ENCODE measurements around the gene TEAD1.

Gene TEAD1

DNA sequence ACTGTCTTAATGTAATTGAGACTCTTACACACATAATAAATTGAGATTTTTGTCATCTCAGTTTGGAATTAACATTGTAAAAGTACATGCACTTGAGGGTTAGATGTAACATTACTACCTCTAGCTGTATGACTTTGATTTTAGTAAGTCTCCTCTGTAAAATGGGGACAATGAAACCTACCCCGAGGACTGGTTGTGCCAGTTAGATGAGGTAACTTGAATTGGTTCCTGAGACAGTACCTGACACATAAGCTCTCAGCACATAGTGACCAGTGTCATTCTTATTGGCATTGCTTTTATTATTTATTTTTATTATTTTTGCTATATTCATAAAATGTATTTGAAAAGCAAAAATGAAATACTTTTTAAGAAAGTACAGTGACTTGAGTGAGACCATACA, 114.8 kb downstream of the TEAD1 start:
- DNase-seq (ENCODE audit: low read depth), result no peak

DNA sequence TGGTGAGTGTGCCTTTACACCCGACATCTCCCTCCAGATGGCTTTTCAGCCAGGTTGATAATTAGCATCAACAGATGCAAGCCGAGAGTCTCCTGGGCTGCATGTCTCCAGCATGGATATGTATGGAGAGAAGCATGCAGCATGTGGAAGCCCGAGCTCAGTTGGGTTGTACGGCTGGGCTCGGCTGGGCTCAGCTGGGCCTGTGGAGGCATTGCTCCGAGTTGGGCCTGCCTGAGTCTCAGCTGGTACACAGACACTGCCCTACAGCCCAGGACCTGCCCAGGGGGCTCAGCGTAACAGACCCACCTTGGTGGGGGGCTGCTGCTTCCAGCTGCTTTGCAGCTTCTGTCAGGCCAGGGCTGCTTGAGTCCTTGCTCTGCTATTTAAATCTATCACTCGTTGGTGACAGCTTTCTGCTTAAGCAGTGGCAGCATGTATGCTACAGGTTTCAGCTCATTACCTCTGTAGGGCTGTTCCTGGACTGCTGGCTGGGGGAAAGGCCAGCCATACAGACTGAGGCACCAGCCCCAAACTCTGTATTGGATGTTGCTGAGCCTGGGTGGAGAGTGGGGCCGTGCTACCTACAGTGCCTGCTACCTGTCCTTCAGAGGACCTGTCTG, 115.5 kb downstream of the TEAD1 start:
- DNase-seq (ENCODE audit: low read depth), result no peak

DNA sequence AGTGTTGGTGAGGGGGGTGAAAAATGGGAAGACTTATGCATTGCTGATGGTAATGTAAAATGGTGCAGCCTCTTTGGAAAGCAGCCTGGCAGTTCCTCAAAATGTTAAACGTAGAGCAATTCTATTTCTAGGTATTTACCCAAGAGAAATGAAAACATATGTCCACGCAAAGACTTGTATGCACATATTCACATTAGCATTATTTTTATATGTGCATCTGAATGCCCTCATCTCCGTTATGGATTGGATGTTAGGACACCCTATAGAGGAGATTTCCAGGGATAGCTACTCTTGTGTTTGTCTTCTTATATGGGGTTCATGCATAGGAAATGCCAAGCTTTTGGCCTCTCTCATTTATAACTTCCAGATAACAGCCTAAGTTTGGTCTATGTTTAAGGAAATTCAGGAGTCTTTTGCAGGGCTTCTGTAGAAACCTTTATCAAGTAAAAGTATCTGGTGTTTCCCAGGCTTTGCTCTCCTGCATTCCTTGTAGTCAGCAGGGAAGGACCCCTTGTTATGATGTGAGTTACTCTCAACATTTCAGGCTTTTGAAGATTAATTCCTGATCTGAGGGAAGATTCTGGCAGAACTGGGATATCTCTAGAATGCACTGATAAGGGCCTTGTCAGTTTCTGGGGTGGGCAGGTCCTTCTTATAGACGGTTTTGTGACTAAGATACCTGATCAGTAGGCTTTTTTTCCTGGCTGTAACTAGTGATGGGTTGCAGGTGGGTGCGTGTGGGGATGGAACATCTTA, 116.8 kb downstream of the TEAD1 start:
- DNase-seq (ENCODE audit: low read depth), result no peak

DNA sequence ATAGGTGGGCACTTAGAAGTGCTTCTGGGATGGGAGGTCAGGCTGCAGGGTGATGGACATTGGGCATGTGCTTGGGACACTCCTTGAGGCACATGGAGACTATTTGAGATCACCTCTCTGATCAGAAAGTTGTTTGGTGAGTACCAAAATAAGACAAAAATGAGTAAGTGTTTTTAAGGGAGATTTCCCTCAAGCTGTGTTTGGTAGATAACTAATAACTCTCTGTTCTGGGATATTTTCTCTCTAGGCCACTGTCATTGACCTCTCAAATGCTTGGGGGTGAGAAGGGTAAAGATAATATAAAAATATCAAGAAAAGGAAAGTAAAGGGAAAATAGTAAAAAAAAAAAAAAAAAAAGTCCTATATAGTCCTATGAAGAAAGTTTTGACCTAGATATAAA, 117.8 kb downstream of the TEAD1 start:
- no peak for DNase-seq (ENCODE audit: low read depth)

DNA sequence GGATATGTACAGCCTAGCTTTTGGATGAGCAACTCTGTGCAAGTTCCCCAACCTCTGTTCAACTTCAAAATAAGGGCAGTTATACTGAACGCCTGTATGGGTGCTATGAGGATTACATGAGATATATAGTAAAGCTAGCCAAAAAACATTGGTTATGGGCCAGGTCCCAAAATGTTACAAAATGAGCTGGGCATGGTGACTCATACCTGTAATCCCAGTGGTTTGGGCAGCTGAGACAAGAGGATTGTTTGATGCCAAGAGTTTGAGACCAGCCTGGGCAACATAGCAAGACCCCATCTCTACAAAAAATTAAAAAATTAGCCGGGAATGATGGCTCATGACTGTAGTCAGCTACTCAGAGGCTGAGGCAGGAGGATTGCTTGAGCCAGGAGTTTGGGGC, 118.4 kb downstream of the TEAD1 start:
- no peak for DNase-seq (ENCODE audit: low read depth)

DNA sequence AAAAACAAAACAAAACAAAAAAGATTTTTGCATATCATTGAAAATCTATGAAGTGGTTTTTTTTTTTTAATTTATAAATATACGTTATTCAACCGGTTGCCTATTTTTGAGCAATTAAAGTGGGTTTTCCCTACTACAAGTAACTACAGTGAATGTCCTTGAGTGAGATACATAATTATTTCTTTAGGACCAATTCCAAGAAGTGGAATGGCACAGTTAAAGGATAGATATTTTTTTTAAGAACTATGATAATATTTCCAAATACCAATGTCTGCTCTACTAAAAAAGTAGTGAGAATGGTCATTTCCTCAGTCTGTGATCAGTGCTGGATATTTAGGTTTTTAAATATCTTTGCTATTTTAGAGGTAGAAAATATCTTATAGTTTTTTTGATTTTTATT, 118.8 kb downstream of the TEAD1 start:
- no peak for DNase-seq (ENCODE audit: low read depth)

DNA sequence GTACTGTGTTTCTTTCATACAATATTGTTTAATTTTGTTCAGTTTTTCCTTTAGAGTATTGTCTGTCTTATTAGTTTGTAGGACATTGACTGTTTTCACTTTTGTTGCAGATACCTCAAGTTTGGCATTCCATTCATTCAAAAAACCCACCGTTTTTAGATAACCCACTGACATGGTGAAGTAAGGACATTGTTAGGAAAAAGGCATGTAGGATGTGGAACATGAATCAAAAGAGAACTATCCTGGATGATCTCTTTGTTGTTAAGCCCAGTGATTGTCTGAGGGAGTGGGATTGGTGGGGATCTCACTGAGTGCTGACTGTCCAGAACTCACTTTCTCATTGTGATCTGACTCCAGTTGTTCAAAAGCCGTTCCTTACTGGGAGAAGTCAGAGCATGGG, 119.3 kb downstream of the TEAD1 start:
- no peak for DNase-seq (ENCODE audit: low read depth)

DNA sequence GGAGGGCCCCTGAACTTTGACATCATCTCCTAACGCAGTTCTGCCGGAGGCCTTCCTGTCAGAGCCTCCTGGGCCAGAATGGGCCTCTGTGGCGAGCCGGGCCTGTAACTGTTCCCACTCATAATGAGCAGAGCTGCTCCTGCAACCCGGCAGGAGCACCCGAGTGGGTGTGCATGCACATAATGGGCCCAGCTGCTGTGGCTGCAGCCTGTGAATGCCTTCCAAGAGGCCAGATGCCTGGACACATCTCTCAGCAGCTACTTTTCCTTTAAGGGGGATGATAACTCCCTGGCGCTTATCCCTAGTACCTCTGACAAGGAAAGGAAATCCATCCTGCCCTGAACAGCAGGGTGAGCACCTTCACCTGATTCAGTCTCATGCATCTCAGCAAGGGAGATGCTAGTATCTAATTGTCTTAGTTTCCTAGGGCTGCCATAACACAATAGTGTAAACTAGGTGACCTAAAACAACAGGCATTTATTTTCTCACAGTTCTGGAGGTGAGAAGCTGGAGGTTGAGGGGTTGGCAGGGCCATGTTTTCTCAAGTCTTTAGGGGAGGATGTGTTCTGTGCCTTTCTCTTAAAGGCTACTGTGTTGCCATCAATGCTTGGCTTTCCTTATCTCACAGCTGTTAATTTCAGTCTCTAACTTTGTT, 120.5 kb downstream of the TEAD1 start:
- no peak for DNase-seq (ENCODE audit: low read depth)

DNA sequence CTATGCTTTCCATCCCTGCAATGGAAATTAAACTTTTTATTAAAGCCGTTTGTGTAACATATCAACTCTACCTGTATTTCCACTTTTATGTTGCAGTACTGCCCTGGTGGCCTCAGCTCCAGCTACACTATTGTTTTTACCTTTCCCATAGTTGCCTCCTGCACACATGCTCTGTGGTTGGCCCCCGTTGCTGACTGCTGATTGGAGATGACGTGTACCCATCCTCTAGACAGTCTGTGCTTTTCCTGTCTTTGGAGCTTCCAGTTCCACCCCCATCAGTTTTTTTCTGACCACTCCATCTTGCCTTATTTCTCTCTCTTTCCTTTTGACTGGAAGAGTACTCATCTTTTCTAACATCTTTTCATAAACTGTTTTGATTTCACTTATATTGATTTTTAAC, 123.8 kb downstream of the TEAD1 start:
- DNase-seq (ENCODE audit: low read depth), result no peak

DNA sequence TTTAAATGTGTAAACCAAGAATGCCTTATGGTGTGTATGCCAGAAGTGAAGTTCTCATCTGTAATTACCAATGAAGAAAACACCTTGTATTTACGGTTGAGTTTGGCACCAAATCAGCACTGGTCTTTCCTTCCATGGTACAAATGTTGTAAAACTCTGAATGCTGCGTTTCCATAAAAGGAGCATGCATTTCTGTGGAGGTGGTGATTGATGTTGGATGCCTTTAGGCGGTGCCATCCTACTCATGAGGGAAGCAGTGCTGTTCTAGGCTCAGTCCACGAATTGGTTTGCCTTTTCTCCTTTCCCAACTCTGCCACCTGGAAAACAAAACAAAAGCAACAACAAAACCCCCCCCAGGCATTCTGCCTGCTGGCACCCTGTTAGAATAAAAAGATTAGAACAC, 124.4 kb downstream of the TEAD1 start:
- DNase-seq (ENCODE audit: low read depth), result no peak

DNA sequence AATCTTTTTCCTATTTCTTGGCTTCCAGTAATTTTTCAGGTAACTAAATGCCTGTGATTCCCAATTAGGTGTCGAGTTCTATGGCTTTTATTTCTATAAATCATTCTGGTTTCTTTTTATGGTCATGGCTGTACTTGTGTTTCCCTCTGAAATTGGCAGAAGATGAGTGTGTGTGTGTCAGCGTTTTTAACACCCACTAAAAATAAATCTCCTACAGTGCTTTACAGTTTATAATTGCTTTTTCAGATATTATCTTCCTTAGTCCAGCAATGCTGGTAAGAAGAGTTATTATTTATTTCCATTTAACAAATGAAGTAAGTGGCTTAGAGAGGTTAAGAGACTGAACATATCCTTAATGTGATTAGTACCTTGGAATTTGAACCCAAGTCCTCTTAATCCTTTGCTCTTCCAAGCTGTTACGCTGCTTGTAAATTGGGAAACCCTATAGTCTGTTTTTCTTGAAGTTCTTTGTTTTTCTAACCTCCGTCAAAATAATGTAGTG, 125.2 kb downstream of the TEAD1 start:
- DNase-seq (ENCODE audit: low read depth), result no peak

DNA sequence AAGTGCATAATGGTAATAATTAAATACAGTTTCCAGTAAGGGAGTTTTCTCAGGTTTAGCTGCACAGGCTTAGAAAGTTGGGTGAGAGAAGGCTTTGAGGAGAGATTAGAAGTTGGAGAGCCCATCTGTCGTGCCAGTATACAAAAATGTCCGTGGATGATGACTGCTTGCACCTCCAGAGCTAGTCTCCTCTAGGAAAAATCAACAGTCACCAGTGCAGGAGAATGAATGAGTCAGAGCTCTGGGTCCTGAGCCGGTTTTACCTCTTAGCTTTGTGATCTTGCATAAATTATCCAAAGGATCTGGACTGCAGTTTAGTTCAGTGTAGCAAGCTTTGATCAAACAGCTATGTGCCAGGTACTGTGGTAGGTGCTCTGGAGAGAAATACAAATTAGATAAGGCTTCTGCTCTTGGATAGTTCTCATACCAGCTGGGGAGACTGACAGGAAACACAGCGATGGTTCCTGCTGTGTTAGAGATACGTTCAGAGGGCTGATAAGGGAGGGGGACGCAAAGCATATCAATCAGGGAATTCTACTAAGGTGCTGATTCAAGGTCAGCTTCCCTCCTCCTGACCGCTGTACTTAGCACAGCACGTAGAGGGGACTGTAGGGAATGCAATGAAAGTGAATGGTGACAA, 125.9 kb downstream of the TEAD1 start:
- DNase-seq (ENCODE audit: low read depth), result no peak

DNA sequence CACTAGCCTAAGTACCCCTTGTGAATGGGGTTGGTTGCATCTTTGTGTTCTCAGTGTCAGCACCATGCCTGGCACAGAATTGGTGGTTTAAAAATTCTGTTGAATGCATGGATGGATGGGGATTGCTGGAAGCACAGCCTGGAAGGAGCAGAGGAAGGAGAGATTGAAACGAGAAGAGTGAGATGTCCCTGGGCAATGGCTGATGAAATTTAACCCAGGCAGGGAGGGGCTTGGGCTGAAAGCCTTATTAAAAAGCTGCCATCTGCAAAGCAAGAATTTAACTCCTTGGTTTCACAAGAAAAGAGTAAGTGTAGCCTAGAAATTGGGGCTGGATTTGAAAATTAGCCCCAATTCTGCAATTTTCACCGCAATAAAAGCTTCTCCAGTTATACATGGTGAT, 126.7 kb downstream of the TEAD1 start:
- DNase-seq (ENCODE audit: low read depth), result no peak

DNA sequence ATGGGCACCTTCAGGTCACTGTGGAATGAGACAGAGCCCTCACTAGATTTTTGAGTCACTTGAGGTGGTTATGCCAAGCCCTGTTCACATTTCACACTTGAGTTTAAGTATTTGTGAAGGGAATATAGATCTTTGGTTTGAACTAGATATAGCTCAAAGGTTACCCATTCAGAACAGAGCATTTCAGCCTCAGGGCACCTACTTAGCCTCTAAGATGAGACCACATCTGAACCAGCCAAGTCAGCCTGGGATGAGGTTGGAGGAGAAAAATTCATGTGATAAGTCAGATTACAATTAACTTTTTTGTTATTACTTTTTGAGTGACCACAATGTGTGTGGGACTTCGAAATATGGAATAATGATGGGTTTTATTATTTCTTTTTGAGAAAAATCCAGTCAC, 127.8 kb downstream of the TEAD1 start:
- no peak for DNase-seq (ENCODE audit: low read depth)

DNA sequence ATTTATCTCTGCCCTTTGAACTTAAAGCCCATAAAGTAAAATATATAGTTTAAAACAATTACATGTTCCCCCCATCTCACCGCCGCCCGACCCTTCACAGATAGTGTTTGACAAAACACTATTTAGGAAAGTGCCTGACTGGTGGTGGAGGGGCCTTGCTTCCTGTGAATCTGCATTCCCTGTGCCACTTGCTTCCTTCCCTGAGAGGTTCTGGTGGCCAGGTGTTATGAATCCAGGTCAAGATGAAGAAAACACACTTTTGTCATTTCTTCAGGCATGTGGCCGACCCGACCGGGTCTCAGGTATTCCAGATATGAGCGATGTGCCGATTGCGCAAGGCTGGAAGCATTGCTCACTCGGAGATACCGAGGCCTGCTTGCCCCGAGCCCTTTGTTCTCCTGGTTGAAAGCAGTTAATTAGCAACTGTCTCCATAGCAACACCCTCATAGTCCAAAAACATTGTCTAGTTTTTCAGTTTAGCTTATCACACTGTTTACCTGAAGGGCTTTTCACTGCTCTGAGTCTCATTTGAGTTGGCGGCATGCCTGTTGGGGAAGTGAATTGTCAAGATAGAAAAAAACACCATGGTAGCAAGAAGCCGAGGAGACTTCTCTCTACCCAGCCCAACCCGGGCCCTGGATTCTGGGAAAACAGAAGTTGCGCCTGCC, 128.3 kb downstream of the TEAD1 start:
- no peak for DNase-seq (ENCODE audit: low read depth)

DNA sequence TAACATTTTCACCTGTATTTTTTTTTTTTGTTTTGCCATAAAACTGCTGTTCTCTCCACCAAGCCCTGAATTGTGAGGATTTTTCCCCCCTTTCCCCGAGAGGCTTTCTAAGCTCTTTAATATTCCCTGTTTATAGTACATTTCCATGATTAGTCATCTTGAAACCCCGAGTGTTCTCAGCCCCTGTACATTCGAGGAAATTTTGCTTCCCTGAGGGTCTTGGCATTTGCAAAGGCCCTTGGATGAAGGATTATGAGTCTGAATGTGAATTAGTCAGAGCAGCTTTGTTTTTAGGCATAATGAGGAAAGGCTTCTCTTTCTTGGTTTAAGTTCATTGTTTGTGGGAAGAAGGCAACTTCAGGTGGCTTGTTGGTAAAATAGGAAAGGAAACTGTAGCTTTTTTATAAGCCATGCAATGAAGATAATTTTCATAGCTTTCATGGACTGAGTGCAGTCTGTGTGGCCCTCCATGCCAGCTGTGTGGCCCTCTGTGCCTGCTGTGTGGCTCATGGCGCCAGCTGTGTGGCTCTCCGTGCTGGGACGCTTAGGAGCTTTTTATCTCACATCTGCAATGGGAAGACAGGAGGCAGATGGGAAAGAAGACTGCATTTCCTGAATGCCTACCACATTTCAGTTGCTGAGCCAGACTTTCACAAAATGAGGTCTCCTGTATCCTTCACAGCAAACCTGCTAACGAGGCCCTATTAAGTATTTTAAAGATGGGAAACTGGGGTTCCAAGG, 129.0 kb downstream of the TEAD1 start:
- DNase-seq (ENCODE audit: low read depth), result no peak

DNA sequence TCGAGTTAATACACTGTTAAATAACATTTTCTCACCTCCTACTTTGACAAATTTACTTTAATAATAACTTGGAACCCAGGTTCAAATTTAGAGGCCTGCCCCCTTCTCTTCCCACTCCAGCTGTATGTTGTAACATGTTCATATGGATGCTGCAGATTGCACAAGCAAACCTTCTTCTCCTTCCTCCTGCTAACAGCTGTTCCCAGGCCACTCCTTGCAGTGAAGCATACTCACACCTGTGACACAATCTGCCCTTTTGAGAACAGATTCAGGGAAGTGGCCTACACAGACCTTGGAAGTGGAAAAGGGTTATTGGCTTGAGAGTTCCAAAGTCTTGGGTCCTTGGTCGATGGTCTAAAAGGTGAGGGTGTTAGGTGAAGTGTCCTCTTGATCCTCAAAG, 131.9 kb downstream of the TEAD1 start:
- DNase-seq (ENCODE audit: low read depth), result no peak

DNA sequence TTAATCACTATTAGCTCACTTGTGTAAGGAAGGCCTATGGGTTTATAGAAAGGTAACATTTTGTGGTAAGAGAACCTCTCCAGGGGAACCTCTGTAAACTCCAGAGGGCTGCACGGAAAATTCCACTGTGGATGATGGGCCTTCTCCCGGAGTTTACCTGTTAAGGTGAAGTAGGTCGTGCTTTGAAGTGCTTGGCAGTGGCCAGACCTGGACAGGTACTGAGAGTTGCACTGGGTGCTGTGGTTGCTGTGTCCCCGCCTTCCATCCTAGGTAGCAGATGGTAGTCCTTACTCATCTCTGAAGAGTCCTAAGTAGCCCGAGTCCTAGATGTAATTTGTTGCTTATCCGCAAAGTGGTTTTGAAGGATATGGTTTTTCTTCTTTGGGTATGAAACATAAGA, 133.4 kb downstream of the TEAD1 start:
- DNase-seq (ENCODE audit: low read depth), result no peak

DNA sequence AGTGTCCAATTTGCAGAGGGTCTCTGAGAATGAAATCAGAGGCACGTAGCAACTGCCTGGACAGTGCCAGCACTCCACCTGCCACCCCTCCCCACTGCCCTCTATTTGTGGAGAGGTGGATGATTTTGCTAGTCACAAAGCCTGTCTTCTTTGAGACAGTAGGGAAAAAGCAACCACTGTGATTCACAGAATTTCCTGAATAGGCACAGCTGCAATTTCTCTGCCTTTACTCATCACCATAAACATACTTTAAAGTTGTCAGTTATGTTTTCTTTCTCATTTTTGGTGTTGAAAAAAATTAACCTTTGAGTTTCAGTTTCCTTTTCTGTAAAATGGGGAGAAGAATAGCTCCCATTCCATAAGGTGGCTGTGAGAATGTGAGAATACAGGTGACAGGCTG, 134.3 kb downstream of the TEAD1 start:
- DNase-seq (ENCODE audit: low read depth), result no peak

DNA sequence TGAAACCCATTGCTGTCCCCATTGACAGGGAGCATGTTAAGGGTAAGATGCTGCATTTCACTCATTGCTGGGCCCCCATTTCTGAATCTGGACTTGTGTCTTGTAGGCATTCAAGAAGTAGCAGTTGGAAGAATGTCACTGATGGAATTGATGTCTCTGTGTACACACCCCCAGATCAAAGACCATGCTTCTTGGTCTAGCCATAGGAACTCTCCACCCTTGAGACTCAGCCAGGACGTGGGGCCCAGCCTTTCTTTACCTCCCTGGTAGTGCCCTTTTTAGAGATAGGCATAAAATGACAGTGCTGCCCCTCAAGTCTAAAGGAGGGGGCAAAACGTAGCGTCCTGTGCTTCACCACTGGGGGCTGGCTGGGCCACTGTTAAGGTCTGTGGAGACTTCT, 135.1 kb downstream of the TEAD1 start:
- no peak for DNase-seq (ENCODE audit: low read depth)

DNA sequence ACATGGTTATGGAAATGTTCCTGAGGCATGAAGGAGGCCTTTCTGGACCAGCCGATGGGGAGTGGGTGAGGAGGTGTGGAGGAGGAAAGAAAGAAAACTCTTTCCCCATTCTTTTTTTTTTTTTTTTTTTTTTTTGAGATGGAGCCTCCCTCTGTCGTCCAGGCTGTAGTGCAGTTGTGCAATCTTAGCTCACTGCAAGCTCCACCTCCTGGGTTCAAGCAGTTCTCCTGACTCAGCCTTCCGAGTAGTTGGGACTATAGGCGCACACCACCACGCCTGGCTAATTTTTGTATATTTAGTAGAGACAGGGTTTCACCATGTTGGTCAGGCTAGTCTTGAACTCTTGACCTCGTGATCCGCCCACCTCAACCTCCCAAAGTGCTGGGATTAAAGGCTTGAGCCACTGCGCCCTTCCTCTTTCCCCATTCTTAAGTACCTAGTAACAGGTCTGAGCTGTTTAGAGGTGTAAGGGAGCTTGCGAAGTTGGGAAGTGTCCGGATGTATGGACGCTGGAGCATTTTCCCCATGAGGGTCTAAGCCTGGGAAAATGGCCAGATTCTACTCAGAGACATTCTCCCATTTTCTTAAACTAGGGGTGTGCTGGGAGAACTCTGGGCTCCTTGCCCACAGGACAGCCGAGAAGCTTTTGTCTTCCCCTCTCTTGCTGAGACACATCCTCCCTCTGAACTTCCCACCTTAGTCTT, 135.8 kb downstream of the TEAD1 start:
- no peak for DNase-seq (ENCODE audit: low read depth)
